Activated T-cell treated with anti-CD3 and anti-CD28 coated beads for 4 hours (primary cell): ENCODE data around the gene WDR45B.
"Not testable (repeated sequence)": the region's sequence is repeated elsewhere in the genome, so short reads cannot be mapped to it uniquely, and the experiment has no call there.

Experiments used
- DNase-seq: peaks from one replicate; pipeline ENCODE4 v3.0.0-alpha.2; 2020

The WDR45B gene

DNA sequence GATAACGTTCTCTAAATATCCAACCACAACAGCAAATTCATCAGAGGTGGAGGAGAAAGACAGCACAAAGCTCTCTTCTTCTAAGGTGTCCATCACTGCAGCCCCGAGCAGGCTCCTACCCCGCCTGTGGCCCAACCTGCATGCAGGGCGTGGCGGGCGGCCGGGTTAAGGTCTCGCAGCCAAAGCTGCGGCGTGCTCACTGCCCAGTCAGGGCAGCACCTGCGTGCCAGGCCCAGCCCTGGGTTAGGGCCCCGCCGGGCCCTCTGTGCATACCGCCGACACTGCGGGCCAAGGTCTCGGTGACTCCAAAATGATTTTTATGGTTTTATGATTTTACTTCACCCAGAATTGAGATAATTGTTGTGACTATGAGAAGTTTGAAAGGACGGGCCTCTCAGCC lies 70.9 kb downstream of the WDR45B start:
- no peak for DNase-seq

DNA sequence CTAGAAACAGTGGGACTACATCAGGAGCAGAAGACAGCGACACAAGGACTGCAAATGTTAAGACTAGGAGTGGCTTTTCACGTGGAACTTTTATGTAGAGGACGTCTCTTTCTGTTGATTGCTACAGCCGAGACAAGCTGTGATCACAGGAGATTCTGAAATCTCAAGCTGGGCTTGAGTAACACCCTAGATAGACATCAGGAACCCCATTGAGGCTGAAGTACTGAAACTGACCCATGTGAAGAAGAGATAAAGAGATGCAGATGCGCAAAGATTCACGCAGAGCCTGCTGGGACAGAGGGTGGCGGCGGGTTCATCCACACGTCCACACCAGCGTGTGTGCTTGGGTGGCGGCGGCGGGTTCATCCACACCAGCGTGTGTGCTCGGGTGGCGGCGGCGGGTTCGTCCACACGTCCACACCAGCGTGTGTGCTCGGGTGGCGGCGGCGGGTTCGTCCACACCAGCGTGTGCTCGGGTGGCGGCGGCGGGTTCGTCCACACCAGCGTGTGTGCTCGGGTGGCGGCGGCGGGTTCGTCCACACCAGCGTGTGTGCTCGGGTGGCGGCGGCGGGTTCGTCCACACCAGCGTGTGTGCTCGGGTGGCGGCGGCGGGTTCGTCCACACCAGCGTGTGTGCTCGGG lies 72.5 kb downstream of the WDR45B start:
- not testable (repeated sequence) for DNase-seq

GRCh38 chr17:82574041-82574440 lies 74.2 kb downstream of the WDR45B start:
- no peak for DNase-seq

DNA sequence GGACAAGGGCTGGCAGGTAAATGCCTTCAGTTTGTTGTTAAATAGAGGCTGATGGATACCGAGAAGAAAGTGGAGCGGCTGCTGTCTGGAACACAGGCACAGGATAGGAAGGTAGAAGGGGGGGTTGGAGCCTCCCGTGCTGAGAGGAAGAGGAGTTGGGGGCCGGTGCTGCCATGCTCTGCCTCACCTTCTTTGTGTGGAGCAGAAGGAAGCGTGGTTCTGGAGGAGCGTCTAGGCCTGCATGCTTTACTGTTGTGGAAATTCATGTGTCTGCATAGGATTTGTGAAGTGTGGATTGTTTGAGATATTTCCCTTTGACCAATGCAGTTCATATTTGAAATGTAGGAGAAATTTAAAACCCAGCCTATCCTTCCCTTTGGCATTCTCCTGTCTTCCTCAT lies 76.4 kb downstream of the WDR45B start:
- no peak for DNase-seq

DNA sequence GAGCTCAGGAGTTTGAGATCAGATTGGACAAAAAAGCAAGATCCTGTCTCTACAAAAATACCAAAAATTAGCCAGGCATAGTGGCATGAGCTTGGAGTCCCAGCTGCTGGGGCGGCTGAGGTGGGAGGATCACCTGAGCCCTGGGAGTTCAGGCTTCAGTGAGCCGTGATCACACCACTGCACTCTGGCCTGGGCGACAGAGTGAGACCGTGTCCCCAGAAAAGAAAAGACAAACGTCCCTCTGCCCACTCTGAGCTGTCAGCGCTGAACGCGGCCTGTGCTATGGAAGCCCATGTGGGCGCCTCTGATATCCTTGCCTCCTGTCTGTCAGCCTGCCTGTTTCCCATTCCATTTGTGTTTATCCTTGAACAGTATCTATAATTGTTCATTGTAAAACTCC lies 78.0 kb downstream of the WDR45B start:
- DNase-seq, result no peak

GRCh38 chr17:82569621-82570020 lies 78.6 kb downstream of the WDR45B start:
- no peak for DNase-seq

- no peak for DNase-seq
These were observed 79.2 kb downstream of the WDR45B start for GRCh38 chr17:82568997-82569393.

DNA sequence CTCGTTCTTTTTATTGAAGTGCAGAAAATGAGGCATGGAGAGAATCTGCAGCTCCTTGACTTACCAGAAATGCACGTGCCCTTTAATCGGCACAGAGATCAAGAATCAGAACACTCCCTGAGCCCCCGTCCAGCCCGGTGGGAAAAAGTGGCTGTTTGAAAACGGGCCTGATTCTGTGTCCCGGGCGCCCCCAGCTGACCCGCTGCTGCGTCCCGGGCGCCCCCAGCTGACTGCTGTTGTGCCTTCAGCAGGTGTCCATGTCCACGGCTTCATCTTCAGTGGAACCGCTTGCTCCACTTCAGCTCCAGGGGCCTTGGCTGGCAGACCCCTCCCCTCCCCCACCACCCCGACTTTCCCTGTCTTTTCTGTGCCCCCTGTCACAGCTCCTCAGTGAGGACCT lies 81.0 kb downstream of the WDR45B start:
- no peak for DNase-seq

DNA sequence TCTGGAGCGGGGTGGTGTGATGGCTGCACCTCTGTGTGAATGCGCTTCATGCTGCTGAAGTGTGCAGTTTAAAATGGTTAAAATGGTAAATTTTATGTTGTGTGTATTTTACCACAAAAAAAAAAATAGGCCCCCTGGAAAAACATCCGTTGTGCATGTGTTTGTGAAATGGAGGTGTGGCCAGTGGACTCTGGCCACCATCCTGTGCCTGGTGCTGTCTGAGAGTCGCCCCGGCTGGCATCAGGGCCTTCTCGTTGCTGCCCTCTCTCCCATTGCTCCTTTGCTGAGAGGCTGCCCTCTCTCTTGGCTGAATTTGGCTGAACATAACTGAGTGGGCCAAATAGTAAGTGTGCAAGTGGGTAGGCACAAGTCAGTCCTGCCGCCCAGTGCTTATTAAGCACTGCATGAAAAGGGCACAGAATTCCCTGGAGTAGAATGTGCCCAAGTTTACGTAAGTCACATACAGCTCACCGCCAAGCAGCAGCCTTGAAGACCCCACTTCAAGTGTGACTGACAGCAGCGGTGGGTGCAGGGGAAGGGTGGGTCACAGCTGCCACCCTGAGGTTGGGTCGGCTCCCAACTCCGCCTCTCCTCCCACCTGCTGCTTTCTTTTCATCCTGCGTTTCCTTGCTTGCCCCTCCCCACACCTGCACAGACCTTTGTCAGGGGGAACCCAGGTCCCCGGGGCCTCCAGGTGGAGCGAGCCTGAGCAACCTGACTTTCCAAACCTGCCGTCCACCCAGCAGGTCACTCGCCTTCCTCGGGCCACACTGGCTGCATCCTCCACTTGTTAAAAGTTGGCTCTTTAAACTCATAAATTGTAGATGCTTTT lies 81.9 kb downstream of the WDR45B start:
- no peak for DNase-seq

- no peak for DNase-seq
These were observed 82.7 kb downstream of the WDR45B start for GRCh38 chr17:82565551-82565950.
